ENCODE results near the gene TMPO.
"Not testable (repeated sequence)": the region's sequence is repeated elsewhere in the genome, so short reads cannot be mapped to it uniquely, and the experiment has no call there.

GRCh38 chr12:98488416-98488815 is 27.0 kb upstream of the TMPO start:
- TF ChIP-seq FOXK1 (CRISPR knock-in tag; IDR thresholded peaks at IDR 0.05); ESRRA (CRISPR knock-in tag; IDR thresholded peaks at IDR 0.05; ENCODE audit: borderline replicate concordance); ZNF396 (CRISPR knock-in tag; IDR thresholded peaks at IDR 0.05; ENCODE audit: borderline replicate concordance); ZNF138 (CRISPR knock-in tag; conservative IDR thresholded peaks at IDR 0.05): not testable (repeated sequence)
- TF ChIP-seq, protein P1, sequence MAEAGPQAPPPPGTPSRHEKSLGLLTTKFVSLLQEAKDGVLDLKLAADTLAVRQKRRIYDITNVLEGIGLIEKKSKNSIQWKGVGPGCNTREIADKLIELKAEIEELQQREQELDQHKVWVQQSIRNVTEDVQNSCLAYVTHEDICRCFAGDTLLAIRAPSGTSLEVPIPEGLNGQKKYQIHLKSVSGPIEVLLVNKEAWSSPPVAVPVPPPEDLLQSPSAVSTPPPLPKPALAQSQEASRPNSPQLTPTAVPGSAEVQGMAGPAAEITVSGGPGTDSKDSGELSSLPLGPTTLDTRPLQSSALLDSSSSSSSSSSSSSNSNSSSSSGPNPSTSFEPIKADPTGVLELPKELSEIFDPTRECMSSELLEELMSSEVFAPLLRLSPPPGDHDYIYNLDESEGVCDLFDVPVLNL (CRISPR knock-in tag; IDR thresholded peaks at IDR 0.05; ENCODE audit: borderline replicate concordance, low read depth), result not testable (repeated sequence)
- TF ChIP-seq, protein P2, sequence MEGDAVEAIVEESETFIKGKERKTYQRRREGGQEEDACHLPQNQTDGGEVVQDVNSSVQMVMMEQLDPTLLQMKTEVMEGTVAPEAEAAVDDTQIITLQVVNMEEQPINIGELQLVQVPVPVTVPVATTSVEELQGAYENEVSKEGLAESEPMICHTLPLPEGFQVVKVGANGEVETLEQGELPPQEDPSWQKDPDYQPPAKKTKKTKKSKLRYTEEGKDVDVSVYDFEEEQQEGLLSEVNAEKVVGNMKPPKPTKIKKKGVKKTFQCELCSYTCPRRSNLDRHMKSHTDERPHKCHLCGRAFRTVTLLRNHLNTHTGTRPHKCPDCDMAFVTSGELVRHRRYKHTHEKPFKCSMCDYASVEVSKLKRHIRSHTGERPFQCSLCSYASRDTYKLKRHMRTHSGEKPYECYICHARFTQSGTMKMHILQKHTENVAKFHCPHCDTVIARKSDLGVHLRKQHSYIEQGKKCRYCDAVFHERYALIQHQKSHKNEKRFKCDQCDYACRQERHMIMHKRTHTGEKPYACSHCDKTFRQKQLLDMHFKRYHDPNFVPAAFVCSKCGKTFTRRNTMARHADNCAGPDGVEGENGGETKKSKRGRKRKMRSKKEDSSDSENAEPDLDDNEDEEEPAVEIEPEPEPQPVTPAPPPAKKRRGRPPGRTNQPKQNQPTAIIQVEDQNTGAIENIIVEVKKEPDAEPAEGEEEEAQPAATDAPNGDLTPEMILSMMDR (IDR thresholded peaks at IDR 0.05), result not testable (repeated sequence)
- TF ChIP-seq, protein P3, sequence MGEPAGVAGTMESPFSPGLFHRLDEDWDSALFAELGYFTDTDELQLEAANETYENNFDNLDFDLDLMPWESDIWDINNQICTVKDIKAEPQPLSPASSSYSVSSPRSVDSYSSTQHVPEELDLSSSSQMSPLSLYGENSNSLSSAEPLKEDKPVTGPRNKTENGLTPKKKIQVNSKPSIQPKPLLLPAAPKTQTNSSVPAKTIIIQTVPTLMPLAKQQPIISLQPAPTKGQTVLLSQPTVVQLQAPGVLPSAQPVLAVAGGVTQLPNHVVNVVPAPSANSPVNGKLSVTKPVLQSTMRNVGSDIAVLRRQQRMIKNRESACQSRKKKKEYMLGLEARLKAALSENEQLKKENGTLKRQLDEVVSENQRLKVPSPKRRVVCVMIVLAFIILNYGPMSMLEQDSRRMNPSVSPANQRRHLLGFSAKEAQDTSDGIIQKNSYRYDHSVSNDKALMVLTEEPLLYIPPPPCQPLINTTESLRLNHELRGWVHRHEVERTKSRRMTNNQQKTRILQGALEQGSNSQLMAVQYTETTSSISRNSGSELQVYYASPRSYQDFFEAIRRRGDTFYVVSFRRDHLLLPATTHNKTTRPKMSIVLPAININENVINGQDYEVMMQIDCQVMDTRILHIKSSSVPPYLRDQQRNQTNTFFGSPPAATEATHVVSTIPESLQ (CRISPR knock-in tag; IDR thresholded peaks at IDR 0.05), result not testable (repeated sequence)
- TF ChIP-seq, protein P4, sequence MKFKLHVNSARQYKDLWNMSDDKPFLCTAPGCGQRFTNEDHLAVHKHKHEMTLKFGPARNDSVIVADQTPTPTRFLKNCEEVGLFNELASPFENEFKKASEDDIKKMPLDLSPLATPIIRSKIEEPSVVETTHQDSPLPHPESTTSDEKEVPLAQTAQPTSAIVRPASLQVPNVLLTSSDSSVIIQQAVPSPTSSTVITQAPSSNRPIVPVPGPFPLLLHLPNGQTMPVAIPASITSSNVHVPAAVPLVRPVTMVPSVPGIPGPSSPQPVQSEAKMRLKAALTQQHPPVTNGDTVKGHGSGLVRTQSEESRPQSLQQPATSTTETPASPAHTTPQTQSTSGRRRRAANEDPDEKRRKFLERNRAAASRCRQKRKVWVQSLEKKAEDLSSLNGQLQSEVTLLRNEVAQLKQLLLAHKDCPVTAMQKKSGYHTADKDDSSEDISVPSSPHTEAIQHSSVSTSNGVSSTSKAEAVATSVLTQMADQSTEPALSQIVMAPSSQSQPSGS (CRISPR knock-in tag; IDR thresholded peaks at IDR 0.05; ENCODE audit: borderline replicate concordance, low read depth), result not testable (repeated sequence)

Data from WTC11 (cell line).